ENCODE data around the gene STK26. TPM values are rescaled to one million over a fixed set of nuclear protein-coding genes. Genes with fewer than 3 reads are reported as not detected.
"Not testable (repeated sequence)": the region's sequence is repeated elsewhere in the genome, so short reads cannot be mapped to it uniquely, and the experiment has no call there.

STK26 gene
- polyA plus RNA-seq, 4 donors: 9.2 to 16.0 (median 10.7) TPM

GRCh38 chrX:132034648-132035047 lies 11.5 kb downstream of the STK26 start:
- no peak for DNase-seq (ENCODE audit: low read depth in 4 of 4, low spot score in 3 of 4)

- no peak for DNase-seq (ENCODE audit: low read depth in 4 of 4, low spot score in 3 of 4)
Measured at GRCh38 chrX:132037479-132037993, 14.4 kb downstream of the STK26 start.

GRCh38 chrX:132040066-132040465 lies 17.0 kb downstream of the STK26 start:
- no peak for DNase-seq (ENCODE audit: low read depth in 4 of 4, low spot score in 3 of 4)

- DNase-seq (ENCODE audit: low read depth in 4 of 4, low spot score in 3 of 4): no peak
Measured at GRCh38 chrX:132041015-132041414, 17.9 kb downstream of the STK26 start.

- DNase-seq (ENCODE audit: low read depth in 4 of 4, low spot score in 3 of 4): no peak
Measured at GRCh38 chrX:132043977-132044376, 20.9 kb downstream of the STK26 start.

- no peak for DNase-seq (ENCODE audit: low read depth in 4 of 4, low spot score in 3 of 4)
Measured at GRCh38 chrX:132044953-132045352, 21.9 kb downstream of the STK26 start.

GRCh38 chrX:132045456-132045855 lies 22.4 kb downstream of the STK26 start:
- no peak for DNase-seq (ENCODE audit: low read depth in 4 of 4, low spot score in 3 of 4)

GRCh38 chrX:132046533-132046932 lies 23.4 kb downstream of the STK26 start:
- no peak for DNase-seq (ENCODE audit: low read depth in 4 of 4, low spot score in 3 of 4)

- not testable (repeated sequence) for DNase-seq (ENCODE audit: low read depth in 4 of 4, low spot score in 3 of 4)
Measured at GRCh38 chrX:132051778-132052177, 28.7 kb downstream of the STK26 start.

GRCh38 chrX:132058050-132058449 lies 34.9 kb downstream of the STK26 start:
- DNase-seq (ENCODE audit: low read depth in 4 of 4, low spot score in 3 of 4): no peak

- DNase-seq (ENCODE audit: low read depth in 4 of 4, low spot score in 3 of 4): no peak
Measured at GRCh38 chrX:132058975-132059374, 35.9 kb downstream of the STK26 start.

- no peak for DNase-seq (ENCODE audit: low read depth in 4 of 4, low spot score in 3 of 4)
Measured at GRCh38 chrX:132059973-132060540, 37.0 kb downstream of the STK26 start.

GRCh38 chrX:132063334-132063733 lies 40.2 kb downstream of the STK26 start:
- no peak for DNase-seq (ENCODE audit: low read depth in 4 of 4, low spot score in 3 of 4)

- DNase-seq (ENCODE audit: low read depth in 4 of 4, low spot score in 3 of 4): no peak
Measured at GRCh38 chrX:132063862-132064261, 40.8 kb downstream of the STK26 start.

- no peak for DNase-seq (ENCODE audit: low read depth in 4 of 4, low spot score in 3 of 4)
Measured at GRCh38 chrX:132068405-132068804, 45.3 kb downstream of the STK26 start.

- DNase-seq (ENCODE audit: low read depth in 4 of 4, low spot score in 3 of 4): no peak
Measured at GRCh38 chrX:132071254-132071653, 48.2 kb downstream of the STK26 start.

- no peak for DNase-seq (ENCODE audit: low read depth in 4 of 4, low spot score in 3 of 4)
Measured at GRCh38 chrX:132077414-132077813, 54.3 kb downstream of the STK26 start.

- no peak for DNase-seq (ENCODE audit: low read depth in 4 of 4, low spot score in 3 of 4)
Measured at GRCh38 chrX:132077912-132078311, 54.8 kb downstream of the STK26 start.

GRCh38 chrX:132085786-132086185 lies 62.7 kb downstream of the STK26 start:
- DNase-seq (ENCODE audit: low read depth in 4 of 4, low spot score in 3 of 4): no peak

- no peak for DNase-seq (ENCODE audit: low read depth in 4 of 4, low spot score in 3 of 4)
Measured at GRCh38 chrX:132086672-132087071, 63.6 kb downstream of the STK26 start.

GRCh38 chrX:132088864-132089263 lies 65.8 kb downstream of the STK26 start:
- DNase-seq (ENCODE audit: low read depth in 4 of 4, low spot score in 3 of 4): no peak

- no peak for DNase-seq (ENCODE audit: low read depth in 4 of 4, low spot score in 3 of 4)
Measured at GRCh38 chrX:132090403-132091159, 67.5 kb downstream of the STK26 start.

Measured in left renal pelvis (tissue), 4 donors.